Body of pancreas (tissue), 4 donors: ENCODE results near the gene EPGN.

Source experiments
- CTCF ChIP-seq, 7 experiments: fragments of 450-650 bp in 4 of 7; fragments of 200-600 bp in 3 of 7; sonication (generic) in 3 of 7; IDR thresholded peaks; one replicate each; pipeline ENCODE4 v1.5.1; 2016 to 2019; ENCODE audit warnings: antibody characterized with exemption in 7 of 7
- POLR2A ChIP-seq, 3 donors: fragments of 450-650 bp; IDR thresholded peaks; one replicate each; pipeline ENCODE4 v1.6.1; 2016; ENCODE audit warnings: antibody characterized with exemption in 3 of 3, mild to moderate bottlenecking in 2 of 3

GRCh38 chr4:74292111-74292870, 16.0 kb upstream of the EPGN start:
- no peak for TF ChIP-seq CTCF (IDR thresholded peaks at IDR 0.05)
- no peak for TF ChIP-seq POLR2A (IDR thresholded peaks at IDR 0.05)
